Measurements from ENCODE around the gene ZNF747.

ZNF747 gene

DNA sequence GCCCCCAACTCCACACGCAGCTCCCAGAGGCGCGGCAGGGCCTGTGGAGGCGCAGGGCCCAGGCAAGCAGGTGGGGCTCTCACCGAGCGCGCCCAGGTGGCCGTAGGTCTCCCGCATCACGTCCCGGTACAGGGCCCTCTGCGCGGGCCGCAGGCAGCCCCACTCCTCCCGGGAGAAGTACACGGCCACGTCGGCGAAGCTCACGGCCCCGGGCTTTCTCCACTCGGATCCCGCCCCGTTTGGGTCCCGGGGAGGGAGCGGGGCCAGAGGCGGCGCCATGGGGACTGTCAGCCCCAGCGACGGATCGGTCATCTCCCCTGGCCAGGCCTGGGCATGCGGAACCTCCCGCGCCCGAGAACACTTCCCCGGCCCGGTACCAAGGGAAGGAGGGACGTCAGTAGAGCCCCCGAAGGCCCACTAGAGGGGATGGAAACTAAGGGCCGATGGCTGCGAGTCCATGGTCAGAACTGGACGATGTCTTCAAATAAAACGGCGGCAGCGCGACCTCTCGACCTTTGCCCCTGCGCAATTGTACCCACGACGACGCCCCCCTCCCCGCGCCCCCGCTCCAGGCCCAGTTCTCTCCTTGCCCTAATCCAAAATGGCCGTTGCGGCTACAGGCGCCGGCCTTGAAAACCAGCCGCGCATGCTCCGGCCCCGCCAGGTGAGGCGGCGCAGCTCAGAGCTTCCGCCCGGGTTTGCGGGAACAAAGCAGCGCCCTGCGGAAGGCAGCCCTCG, at the start of gene ZNF747:
Gene ZNF747 (minus strand): TSS at position 491 of the 738 bp plus-strand sequence. CDS start 179 bp downstream, at position 312.
- DNase-seq, result peak; percentile 73

DNA sequence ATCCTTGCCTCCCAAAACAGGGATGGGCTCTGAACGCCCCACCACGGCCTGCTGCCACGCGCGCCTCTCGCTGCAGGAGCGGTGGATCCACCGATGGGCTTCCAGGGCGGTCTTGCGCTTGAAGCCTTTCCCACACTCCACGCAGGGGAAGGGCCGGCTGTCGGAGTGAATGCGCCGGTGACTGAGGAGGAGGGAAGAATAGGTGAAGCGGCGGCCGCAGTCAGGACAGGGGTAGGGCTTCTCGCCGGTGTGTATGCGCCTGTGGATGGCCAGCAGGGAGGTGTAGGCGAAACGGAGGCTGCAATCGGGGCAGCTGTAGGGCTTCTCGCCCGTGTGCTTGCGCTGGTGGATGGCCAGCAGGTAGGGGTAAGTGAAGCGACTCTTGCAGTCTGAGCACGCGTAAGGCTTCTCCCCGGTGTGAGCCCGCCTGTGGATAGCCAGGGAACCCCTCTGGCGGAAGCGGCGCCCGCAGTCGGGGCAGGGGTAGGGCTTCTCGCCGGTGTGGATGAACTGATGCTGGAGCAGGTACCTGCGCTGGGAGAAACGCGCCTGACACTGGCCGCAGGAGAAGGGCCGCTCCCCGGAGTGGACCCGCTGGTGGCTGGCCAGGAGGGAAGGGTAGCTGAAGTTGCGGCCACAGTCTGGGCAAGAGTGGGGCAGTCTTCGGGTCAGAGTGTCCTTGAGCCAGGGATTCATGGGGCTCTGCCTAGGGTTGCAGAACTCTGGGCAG, 48.1 kb upstream of the ZNF747 start:
- DNase-seq, result no peak

DNA sequence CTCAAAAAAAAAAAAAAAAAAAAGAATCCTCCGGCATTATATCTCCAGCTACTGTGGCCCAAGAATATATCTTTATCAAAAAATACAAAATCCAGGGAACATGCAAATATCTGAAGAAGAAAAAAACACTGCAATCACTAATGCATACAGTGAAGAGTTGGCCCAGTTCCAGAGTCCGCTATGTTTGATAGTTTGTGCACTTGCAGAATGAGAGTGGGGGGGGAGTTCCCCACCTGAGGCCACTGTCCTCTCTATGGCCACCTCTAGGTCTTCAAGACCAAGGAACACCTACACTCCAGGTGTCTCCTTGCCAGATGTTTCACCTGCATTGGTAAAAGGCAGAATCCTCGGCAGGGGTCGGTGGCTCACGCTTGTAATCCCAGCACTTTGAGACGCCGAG, 46.8 kb upstream of the ZNF747 start:
- DNase-seq, result no peak

DNA sequence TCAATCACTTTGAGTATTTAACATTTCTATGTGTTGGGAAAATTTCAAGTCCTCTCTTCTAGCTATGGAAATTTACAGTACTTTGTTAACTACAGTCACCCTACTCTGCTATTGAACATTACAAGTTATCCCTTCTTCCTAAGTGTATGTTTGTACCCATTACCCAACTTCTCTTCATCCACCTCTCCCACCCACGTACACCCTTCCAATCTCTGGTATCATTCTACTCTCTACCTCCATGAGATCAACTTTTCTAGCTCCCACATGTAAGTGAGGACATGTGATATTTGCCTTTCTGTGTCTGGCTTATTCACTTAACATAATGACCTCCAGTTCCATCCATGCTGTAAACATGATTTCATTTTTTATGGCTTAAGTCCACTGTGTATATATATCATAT, 40.0 kb upstream of the ZNF747 start:
- no peak for DNase-seq

DNA sequence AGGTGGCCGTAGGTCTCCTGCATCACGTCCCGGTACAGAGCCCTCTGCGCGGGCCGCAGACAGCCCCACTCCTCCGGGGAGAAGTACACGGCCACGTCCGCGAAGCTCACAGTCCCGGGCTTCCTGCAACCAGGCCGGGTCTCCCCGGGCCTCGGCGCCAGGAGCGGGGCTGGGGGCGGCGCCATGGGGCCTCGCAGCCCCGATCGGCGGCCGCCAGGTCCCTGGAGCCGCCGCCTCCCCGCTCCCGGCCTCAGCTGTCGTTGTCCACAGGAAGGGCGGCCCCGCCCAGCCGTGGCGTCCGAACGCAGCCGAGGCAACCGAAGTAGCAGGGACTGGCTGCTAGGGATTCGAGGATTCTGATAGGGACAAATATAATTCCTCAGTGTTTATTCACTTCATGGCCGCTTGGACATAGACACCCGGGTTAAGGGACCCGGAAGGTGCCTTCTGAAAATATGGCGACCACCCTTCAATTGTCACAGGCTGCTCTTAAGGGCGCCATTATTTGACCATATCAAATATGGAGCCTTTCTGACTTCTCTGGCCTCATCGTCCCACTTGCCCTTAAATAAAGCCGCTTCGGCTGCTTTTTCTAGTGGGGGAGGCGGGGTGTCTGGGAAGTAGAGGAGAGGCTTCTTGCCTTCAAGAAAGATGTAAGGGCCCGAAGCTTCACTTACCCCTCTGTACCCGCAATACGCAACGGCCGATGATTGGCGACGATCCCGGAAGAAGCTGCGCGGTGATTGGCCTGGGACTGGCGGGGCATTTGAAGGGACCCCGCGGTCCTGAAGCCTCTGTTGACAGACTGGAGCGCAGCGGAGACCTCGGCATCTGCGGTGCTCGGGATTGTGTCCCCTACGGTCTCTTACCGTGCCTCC, 37.0 kb upstream of the ZNF747 start, which contains the start of gene ZNF688:
Gene ZNF688 (minus strand): TSS at position 270 of the 878 bp plus-strand sequence. CDS start 85 bp downstream, at position 185.
- DNase-seq, result peak; percentile 86

DNA sequence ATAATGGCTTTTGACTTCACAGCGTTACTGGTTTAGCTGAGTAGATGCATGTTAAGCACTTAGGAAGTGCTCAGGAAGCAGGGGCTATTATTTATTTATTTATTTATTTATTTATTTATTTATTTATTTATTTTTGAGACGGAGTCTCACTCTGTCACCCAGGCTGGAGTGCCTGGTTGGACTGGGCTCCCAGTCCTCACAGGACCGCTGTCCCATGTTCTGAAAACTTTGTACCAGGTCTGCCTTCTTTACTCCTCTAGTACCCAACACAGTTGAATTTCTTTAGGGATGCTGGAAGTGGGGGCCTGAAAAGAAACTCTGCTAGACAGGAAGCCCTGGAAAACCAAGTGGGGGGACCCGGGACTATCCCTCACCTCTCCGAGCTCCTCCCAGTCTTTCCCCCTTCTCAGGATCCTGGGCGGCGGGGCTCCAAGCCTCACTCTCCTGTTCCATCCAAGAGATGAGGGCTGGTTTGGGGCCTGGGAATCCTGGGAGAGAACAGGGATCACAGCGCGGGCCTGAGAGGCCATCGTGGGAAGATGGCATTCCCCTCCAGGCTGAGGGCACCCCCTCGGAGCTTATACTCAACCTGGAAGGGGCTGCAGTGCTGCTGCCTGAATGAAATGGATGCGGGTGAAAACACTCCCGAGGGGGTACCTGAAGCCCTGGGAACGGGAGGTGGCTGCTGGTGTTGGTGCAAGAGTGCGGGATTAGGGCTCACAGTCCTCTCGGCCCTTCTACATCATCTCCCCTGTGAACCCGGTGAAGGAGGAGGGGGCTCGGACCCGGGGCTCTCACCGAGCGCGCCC, 36.2 kb upstream of the ZNF747 start:
- DNase-seq, result no peak

DNA sequence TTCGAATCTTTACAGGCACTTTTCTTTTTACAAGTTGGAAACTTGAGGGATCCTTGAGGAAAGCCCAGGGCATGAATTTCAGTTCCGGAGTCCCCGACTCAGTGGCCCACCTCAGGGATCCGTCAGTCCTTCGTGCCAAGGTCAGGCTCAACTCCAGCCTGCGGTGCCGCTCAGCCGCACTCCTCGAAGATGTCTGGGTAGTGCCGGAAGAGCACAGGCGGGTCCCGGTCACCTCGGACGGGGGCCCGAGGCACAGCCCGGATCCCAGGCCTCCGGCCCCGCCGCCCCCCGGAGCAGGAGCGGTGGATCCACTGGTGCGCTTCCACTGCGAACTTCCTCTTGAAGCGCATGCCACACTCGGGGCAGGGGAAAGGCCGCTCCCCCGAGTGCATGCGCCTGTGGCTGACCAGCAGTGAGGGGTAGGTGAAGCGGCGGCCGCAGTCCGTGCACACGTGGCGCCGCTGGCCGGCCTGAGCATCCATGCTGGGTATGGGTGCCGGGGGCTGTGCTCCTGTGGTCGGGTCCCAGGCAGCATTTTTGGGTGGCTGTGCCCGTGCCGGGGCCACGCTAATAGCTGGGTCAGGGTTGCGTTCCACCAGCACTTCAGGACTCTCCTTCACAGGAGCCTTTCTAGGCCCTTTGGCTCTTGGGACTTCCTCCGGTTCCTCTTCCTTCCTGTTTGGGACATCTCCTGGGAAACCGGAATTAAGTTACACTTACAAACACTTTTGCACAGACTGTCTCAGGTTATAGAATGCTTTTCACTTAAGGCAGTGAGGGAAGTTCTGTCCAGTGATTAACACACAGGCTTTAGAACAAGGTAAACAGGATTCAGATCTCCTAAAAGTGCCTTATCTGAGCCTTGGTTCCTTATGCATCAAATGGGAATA, 35.3 kb upstream of the ZNF747 start:
- DNase-seq, result no peak

DNA sequence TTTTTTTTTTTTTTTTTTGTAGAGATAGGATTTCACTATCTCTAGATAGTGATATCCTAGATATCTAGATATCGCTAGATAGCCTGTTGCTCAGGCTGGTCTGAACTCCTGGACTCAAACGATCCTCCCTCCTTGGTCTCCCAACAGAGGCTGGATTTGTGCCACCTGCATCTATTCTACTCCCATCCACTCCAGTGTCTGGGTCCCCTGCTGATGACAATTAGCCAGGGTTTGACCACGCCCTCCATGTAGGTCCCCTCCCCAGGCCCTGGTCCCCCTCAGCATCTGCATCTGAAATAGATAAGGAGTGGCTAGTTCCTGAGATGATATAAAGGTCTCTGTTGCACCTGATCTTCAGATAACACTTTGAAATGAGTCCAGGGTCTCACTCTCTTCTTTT, 34.6 kb upstream of the ZNF747 start:
- DNase-seq, result no peak

DNA sequence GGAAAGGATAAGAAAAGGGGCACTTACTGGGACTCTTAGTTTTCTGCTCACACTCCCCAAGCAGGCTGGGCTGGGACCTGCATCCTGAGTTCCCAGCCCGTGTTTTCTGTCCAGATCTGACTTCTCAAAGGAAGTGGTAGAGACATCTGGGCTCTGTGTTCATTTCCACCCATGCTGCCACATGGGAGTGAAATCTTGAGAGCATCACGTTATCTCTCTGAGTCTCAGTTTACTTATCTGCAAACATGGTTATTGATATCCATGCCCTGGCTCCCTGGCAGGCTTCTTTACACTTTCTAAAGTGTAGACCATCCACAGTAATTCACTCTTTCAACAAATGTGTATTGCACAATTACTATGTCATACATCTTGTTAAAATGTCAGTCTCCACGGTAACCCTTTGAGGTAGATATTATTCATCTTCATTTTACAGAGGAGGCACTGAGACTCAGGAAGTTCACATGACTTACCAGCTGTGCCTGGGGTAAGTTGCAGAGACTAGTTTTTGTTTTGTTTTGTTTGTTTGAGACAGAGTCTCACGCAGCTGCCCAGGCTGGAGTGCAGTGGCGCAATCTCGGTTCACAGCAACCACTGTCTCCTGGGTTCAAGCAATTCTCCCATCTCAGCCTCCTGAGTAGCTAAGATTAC, 33.5 kb upstream of the ZNF747 start:
- no peak for DNase-seq

DNA sequence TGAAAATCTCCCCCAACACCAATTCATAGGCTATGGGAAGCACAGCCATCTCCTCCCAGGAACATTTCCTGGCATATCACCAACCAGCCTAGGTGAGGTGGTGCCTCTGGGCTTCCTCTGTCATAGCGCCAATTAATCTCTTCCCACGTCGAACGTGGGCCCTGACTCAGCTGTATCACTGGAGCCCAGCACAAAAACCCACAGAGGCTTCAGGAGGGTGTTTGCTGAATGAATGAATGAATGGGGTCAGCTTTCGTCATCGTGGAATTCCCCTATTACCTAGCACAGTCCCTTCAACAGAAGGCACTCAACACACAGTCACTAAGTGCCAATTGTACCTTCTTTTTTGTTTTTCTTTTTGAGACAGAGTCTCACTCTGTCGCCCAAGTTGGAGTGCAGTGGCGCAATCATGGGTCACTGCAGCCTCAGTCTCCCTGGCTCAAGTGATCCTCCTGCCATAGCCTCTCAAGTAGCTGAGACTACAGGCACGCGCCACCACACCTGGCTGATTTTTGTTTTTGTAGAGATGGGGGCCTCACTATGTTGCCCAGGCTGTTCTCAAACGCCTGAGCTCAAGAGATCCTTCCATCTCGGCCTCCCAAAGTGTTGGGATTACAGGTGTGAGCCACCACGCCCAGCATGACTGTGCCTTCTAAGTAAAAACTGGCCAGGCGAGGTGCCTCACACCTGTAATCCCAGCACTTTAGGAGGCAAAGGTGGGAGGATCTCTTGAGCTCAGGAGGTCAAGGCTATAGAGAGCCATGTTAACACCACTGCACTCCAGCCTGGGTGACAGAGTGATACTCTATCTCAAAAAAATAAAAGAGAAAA, 32.7 kb upstream of the ZNF747 start:
- DNase-seq, result no peak

DNA sequence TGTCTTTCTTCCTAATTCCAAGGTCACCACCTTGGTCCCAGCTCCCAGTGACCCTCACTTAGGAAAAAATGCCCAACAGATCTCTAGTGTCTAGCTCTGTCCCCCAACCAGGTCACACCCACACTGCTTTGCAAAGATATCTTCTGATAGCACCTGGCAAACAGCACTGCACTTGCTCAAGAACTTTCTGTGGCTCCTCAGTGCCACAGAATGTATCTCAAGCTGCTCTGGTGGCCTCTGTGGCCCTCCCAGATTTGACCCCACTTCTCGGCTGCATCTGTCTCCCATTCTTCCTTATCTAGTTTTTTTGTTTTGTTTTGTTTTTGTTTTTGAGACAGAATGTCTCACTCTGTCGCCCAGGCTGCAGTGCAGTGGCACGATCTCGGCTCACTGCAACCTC, 31.9 kb upstream of the ZNF747 start:
- no peak for DNase-seq

DNA sequence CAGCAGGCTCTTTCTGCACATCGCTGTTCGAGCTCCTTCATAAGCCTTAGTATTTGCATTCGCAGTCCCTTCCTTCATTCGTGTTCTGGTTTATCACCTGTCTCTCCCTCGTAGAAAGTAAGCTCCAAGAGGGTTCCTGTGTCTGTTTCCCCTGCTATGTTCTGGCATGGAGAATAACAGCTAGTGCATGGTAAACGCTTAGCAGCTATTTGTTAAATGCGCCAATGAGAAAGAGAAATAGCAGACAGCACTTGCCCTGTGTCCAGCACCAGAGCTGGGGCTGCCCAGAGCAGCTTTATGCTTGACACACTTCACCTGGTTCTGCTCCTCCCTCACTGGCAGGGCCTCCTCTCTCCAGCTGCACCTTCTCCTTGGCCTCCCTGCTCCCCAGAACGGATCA, 31.3 kb upstream of the ZNF747 start:
- DNase-seq, result no peak

DNA sequence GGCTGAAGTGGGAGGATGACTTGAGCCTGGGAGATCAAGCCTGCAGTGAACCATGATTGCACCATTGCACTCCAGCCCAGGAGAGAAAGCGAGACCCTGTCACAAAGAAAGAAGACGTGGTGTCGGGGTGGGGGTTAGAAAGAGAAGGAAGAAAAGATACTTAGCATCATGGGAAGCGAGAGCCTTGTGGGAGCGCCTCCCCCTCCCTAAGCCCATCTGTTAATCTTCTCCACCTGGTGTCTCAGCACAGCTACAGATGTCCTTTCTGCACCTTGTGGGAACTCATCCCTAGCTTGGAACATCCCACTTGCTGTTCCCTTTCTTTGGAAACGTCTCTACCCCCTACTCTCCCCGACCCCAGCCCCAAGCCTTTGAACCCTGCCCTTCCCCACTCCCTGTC, 30.9 kb upstream of the ZNF747 start:
- no peak for DNase-seq

DNA sequence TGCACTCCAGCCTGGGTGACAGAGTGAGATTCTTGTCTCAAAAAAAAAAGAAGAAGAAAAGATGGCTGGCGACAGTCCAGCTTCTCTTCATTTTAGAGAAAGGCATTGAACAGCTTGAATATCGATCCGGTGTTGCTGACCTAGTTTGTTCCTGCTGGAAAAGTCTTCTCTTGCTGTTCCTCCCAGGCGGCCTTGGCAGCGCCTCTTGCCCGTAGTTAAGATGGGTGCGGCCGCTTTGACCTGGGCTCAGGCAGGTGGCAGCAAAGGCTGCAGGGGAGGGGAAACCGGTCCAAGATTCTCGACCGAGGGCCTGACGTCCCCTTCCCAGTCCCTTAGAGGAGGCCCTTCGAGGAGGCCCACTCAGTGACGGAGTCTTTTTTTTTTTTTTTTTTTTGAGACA, 27.4 kb upstream of the ZNF747 start:
- no peak for DNase-seq

DNA sequence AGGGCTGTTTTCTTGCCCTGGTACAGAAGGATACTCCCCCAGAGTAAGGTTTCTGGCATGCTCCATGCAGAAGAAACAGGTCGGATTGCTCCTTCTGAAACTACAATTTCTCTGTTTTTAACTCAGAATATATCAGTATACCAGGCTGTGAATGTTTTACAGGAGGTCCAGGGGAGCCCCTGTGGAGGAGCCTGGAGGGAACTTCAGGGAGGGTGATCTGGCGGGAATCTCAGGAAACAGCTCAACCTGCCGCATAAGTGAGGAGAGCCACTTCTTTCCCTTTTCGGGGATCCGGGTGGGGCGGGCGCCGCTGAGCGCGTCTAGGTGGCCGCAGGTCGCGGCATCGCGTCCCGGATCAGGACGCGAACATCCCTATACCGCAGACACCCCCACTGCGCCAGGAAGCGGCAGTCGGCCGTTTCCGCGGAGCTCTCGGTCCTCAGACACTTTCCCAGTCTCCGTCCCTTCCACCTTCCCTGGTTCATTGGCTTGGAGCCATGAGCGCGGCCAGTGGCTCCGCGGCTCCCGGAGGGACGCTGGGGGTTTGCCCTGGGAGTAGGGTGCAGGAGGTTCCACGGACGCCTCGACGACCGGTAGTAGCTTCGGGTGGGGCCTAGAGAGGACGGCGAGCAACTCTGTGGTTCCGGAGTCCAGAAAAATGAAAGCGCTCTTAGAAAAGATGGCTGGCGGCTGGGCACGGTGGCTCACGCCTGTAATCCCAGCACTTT, 26.6 kb upstream of the ZNF747 start:
- no peak for DNase-seq

DNA sequence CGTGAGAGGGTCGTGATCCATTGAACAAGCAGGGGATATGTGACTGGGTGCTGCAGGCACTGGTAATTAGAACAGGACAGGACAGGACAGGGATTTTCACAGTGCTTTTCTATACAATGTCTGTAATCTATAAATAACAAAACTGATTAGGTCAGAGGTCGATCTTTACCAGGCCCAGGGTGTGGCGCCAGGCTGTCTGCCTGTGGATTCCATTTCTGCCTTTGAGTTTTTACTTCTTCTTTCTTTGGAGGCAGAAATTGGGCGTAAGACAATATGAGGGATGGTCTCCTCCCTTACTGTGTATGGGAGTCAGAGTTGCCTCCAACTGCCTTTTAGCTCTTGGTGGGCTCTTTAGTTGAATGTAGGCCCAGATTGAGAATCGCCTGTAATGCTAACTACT, 25.0 kb upstream of the ZNF747 start:
- DNase-seq, result no peak

DNA sequence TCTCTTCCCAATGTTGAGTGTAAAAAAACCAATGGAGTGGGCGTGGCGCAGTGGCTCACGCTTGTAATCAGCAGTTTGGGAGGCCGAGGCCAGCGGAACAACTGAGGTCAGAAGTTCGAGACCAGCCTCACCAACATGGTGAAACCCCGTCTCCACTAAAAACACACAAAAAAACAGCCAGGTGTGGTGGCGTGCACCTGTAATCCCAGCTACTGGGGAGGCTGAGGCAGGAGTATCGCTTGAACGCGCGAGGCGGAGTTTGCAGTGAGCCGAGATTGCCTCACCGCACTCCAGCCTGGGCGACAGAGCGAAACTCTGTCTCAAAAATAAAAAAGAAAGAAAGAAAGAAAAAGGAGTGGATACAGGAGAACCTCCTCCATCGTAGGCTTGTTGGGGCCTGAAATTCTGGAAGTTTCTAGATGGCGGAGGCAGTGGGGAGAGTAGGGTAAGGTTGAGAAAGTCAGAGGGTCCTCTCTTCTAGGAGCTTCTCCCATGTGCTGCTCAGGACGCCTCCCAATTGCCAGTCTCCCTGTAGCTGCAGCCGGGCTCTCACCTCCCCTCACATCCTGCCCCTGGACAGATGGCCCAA, 24.2 kb upstream of the ZNF747 start:
- no peak for DNase-seq

DNA sequence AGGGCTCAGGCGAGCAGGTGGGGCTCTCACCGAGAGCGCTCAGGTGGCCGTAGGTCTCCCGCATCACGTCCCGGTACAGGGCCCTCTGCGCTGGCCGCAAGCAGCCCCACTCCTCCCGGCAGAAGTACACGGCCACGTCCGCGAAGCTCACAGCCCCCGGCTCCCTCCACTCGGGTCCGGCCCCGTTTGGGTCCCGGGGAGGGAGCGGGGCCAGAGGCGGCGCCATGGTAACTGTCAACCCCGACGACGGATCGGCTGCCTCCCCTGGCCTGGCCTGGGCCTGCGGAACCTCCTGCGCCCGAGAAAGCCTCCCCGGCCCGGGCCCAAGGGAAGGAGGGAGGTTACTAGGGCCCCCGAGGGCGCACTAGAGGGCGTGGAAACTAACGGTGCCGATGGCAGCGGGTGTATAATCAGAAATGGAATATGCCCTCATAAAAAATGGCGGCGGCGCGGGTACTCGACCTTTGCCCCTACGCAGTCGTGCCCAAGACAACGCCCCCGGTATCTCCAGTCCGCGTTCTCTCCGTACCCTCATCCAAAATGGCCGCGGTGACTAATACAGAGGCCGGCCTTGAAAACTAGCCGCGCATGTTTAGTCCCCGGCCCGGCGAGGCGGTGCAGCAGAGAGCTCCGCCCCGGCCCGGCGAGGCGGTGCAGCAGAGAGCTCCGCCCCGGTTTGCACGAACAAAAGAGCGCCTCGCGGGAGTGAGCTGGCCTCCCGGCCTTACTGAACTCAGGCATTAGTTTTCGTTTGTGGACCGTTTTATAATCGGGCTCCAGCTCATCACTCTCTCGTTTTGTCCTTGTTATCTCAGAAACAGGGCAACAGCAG, 23.5 kb upstream of the ZNF747 start, which contains the start of gene ZNF764:
Gene ZNF764 (minus strand): TSS at position 418 of the 832 bp plus-strand sequence. CDS start 192 bp downstream, at position 226.
- peak; percentile 91 for DNase-seq

Measured in NCI-H526 treated with DMSO at 0.1 percent for 48 hours (cell line).